ENCODE data around the gene STMP1.
"Not testable (repeated sequence)": the region's sequence is repeated elsewhere in the genome, so short reads cannot be mapped to it uniquely, and the experiment has no call there.

STMP1 gene

GRCh38 chr7:135665042-135665441, 2.7 kb downstream of the STMP1 start:
- no peak for DNase-seq

GRCh38 chr7:135666156-135666555, 3.8 kb downstream of the STMP1 start:
- DNase-seq = no peak

GRCh38 chr7:135666846-135667245, 4.5 kb downstream of the STMP1 start:
- DNase-seq = no peak

GRCh38 chr7:135667626-135668025, 5.3 kb downstream of the STMP1 start:
- DNase-seq = not testable (repeated sequence)

- not testable (repeated sequence) for DNase-seq
Observed at GRCh38 chr7:135668852-135669395, 6.6 kb downstream of the STMP1 start.

- no peak for DNase-seq
Observed at GRCh38 chr7:135669774-135670173, 7.5 kb downstream of the STMP1 start.

- no peak for DNase-seq
Observed at GRCh38 chr7:135670179-135670578, 7.9 kb downstream of the STMP1 start.

GRCh38 chr7:135672560-135673359, 10.4 kb downstream of the STMP1 start:
- DNase-seq = peak in 1 of 2 donors; percentile 24

- no peak for DNase-seq
Observed at GRCh38 chr7:135673360-135673706, 11.0 kb downstream of the STMP1 start.

GRCh38 chr7:135678612-135679575, 16.6 kb downstream of the STMP1 start:
- no peak for DNase-seq

- no peak for DNase-seq
Observed at GRCh38 chr7:135681762-135682161, 19.4 kb downstream of the STMP1 start.

GRCh38 chr7:135682191-135682590, 19.9 kb downstream of the STMP1 start:
- DNase-seq = no peak

GRCh38 chr7:135683609-135684008, 21.3 kb downstream of the STMP1 start:
- DNase-seq = no peak

- DNase-seq = no peak
Observed at GRCh38 chr7:135684136-135684535, 21.8 kb downstream of the STMP1 start.

GRCh38 chr7:135684699-135685098, 22.4 kb downstream of the STMP1 start:
- no peak for DNase-seq

- DNase-seq = no peak
Observed at GRCh38 chr7:135685306-135686084, 23.2 kb downstream of the STMP1 start.

GRCh38 chr7:135687466-135687865, 25.2 kb downstream of the STMP1 start:
- no peak for DNase-seq

GRCh38 chr7:135690566-135690965, 28.3 kb downstream of the STMP1 start:
- no peak for DNase-seq

- DNase-seq = no peak
Observed at GRCh38 chr7:135692055-135692454, 29.7 kb downstream of the STMP1 start.

- not testable (repeated sequence) for DNase-seq
Observed at GRCh38 chr7:135692606-135693005, 30.3 kb downstream of the STMP1 start.

GRCh38 chr7:135693558-135693957, 31.2 kb downstream of the STMP1 start:
- no peak for DNase-seq

GRCh38 chr7:135697276-135698049, 35.1 kb downstream of the STMP1 start:
- DNase-seq = no peak

All from CD4-positive, alpha-beta T cell treated with Interleukin-4 for 1 hour (primary cell).